Activated naive CD4-positive, alpha-beta T cell treated with anti-CD3 and anti-CD28 coated beads, Interleukin-2, amount 50 U/mL, for 72 hours (primary cell): ENCODE data around the gene GPR39. TPM values are rescaled to one million over a fixed set of nuclear protein-coding genes. Genes with fewer than 3 reads are reported as not detected.

Experiments
- ATAC-seq, 2 donors: fragments of 150-1000 bp; cut with Tn5 transposase; 2 replicates each; pipeline ENCODE4 v1.10.0; 2021; ENCODE audit warnings: mild to moderate bottlenecking in 2 of 2, moderate library complexity in 2 of 2
- DNase-seq, 2 donors: peaks; one replicate each; pipeline ENCODE4 v3.0.0; 2021 to 2022; ENCODE audit warnings: low spot score in 2 of 2
- H3K27ac Mint-ChIP-seq, 2 donors: one replicate each; pipeline ENCODE4 v1.8.0; 2022; ENCODE audit warnings: mild to moderate bottlenecking in 2 of 2, mixed read lengths in 2 of 2
- H3K36me3 Mint-ChIP-seq, 2 donors: one replicate each; pipeline ENCODE4 v1.8.0; 2022; ENCODE audit warnings: mixed read lengths in 2 of 2
- H3K9me3 Mint-ChIP-seq, 2 donors: one replicate each; pipeline ENCODE4 v1.8.0; 2022; ENCODE audit warnings: mixed read lengths in 2 of 2
- total RNA-seq, 2 donors: library from RNA; stranded (reverse); gene quantifications; one replicate each; pipeline ENCODE4 v1.2.3, GENCODE V29; 2022

GPR39 gene
- total RNA-seq, 2 donors from 2014 or later: not detected

DNA sequence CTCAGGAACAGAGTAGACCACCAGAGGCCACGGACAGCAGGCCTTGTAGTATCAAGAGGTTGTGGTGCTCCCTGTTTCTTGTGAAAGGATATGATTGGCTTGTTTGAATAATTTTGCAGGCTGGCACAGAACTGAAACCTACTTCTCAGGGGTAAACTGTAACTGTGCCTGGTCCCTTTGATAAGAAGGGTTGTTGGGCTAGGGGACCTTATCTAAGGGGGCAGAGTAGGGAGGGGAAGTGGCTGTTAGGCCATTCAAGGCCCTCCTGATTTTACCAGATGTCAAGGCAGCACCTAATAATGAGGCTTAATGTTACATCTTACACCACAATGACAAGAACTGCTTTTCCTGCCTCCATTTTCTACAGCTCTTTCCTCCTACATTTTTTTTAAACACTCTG, 45.6 kb downstream of the GPR39 start:
- peaks cover 0 to 15% of the 10 kb centered on the region in 2 donors for H3K36me3 Mint-ChIP-seq
- ATAC-seq (no peak), DNase-seq (no peak)
- peaks cover 33 to 35% of the 10 kb centered on the region in 2 donors for H3K9me3 Mint-ChIP-seq
- no peak overlapping the region for H3K27ac Mint-ChIP-seq

DNA sequence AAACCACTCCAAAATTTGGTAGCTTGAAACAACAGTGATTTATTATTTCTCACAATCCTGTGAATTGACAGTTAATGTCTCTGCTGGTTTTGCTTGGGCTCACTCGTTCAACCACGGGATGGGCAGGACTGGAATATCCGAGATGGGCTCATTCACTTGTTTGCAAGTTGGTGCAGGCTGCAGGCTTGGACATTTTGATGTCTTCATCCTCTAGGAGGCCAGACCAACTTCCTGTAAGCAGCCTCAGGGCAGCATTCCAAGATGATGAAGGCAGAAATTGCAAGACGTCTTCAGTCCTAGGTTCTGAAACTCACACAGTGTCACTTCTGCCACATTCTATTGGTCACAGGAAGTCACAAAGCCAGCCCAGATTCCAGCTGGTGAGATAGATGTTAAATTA, 47.1 kb downstream of the GPR39 start:
- H3K36me3 Mint-ChIP-seq: peaks cover 0 to 12% of the 10 kb centered on the region in 2 donors

DNA sequence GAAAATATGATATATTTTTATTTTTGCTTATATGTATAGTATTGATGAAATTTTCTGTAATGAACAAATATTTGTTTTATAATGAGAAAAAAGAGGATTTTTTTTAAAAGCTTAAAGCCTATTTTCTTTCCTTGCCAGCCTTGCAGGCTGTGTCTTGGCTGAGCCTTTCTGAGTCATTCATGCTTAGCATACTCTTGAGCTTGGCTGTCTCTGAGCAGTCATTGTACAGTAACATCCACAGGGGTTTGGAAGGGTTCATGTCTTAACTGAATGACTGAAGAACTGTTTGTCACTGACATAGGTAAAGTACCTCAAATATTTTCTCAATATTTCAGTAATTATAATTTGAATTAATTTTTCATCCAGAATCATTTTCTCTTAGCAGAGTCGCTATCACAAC, 49.3 kb downstream of the GPR39 start:
- no peak for DNase-seq
- Mint-ChIP-seq H3K36me3 (peaks cover 0 to 7% of the 10 kb centered on the region in 2 donors), H3K27ac (no peak overlapping the region), H3K9me3 (peaks cover 20 to 23% of the 10 kb centered on the region in 2 donors)
- ATAC-seq: no peak

More for the DNA sequence above, 47.1 kb downstream of the GPR39 start:
- peaks cover 28 to 32% of the 10 kb centered on the region in 2 donors for H3K9me3 Mint-ChIP-seq
- DNase-seq: no peak
- H3K27ac Mint-ChIP-seq: no peak overlapping the region
- ATAC-seq: no peak

DNA sequence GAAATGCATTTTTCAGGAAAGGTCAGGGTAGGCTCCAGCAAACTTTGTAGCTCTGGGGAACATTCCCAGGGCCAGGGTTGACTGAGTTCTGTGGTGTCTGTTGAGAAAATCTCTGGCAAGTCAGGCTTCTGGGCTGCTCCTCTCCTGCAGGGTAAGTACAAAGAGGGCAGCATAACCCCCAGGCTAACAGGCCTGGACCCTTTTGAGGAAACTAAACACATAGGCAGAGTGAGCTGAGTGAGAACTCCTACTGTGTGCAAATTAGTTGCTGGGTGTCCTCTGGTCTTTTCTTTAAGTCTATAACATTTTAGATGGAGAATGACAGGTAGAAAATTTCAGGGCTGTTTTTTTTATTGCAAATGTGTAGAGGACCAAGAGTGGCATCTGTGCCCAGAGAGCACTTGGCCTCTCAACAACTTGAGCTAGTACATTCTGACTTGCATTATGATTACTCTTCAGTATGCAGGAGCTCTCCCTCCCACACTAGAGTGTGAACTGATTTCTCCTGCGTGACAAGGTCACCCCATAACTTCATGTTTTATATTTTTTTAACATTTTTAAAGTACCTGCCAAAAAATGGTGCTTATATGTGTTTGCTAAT, 49.9 kb downstream of the GPR39 start:
- no peak overlapping the region for H3K27ac Mint-ChIP-seq
- H3K36me3 Mint-ChIP-seq: peaks cover 0 to 7% of the 10 kb centered on the region in 2 donors
- ATAC-seq: no peak
- peaks cover 20 to 23% of the 10 kb centered on the region in 2 donors for H3K9me3 Mint-ChIP-seq
- DNase-seq: no peak

DNA sequence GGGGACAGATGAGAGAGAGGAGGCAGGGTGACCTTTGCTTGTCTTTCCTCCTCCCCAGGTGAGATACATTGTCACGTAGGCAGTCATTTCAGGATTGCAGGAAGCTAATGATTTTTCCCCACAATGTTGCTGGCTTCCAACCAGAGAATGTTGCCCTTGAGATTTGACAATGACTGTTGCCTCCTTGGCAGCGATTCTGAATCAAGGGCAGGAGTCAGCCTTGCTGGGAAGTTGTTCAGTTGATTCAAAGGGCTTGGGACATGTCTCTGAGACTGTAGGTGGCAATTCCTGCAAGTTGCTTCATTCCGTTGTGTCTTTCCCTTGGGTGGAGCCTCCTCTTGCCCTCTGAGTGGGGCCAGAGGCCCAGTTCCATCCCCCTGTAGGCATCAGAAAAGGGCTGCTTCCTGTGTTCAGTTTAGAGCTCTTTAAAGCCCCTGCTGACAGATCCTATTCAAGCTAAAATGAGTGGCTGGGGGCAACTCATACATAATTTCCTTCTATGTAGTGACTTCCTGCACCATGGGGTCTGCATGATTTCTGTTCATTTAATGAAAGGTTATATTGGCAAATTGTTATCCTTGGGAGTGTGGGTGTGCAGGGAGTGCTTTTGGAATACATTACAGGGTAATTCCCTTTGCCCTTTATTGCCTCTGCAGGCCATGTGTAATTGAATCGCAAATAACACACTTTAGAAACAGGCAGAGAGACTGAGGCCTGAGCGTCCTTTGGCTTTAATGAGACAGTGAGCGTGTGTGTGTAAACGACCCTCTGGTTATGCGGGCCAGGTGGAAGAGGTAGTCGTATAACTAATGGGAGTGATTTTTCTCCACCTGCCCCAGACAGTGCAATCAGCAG, 52.4 kb downstream of the GPR39 start:
- Mint-ChIP-seq H3K36me3 (peaks cover 0 to 7% of the 10 kb centered on the region in 2 donors), H3K27ac (no peak overlapping the region), H3K9me3 (peaks cover 15 to 19% of the 10 kb centered on the region in 2 donors)
- no peak for ATAC-seq
- DNase-seq: no peak

DNA sequence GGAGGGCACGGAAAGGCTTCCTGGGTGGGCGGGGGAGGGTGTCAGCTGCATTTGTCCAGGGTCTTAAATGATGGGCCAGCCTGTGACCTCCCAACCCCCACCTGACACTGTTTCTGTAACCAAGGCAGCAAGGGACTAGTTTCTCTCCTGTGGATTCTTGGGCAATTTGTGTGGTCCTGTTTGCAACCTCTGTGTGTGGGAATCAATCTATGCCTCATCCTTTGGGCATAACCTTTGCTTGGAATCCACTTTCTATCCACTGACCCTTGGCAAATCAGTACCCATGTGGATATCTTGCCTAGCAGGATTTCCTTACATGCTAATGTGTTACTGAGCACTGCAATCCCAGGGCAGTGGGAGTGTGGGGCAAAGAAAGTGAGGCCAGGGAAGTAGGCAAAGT, 54.1 kb downstream of the GPR39 start:
- H3K36me3 Mint-ChIP-seq: no peaks in the 10 kb centered on the region
- H3K27ac Mint-ChIP-seq: no peak overlapping the region
- ATAC-seq (no peak), DNase-seq (no peak)
- H3K9me3 Mint-ChIP-seq: peaks cover 11 to 16% of the 10 kb centered on the region in 2 donors

DNA sequence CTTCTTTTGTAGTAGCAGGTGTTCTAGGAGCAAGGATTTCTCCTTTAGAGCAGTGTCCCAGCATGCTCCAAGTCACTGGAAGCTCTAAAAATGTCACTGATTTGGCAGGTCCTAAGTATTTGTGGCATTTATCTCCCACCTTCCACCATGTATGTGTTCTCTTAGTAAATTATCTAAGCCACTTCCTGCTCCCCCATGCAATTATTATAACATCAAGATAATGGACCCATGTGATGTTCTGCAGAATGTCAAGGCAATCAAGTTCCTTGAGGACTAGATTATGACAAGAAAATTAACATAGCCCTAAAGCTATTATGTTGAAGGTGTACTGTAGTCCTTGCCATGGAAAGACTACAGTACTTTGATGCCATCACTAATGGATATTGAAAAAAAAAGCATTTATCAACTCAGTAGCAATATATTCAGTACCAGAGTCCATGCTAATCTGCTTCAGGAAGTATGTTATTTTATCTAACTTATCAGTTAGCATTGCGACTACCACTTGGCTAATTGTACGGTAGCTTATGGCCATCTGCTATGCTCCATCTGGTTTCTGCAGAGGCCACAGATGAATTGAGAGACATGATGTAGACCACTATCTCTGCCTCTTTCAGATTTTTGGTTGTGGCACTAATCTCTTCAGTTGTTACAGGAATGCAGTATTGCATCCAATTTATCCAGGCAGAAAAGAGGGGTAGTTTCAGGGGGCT, 56.7 kb downstream of the GPR39 start:
- ATAC-seq (no peak), DNase-seq (no peak)
- Mint-ChIP-seq H3K9me3 (peaks cover 8 to 22% of the 10 kb centered on the region in 2 donors), H3K27ac (no peak overlapping the region), H3K36me3 (no peaks in the 10 kb centered on the region)

DNA sequence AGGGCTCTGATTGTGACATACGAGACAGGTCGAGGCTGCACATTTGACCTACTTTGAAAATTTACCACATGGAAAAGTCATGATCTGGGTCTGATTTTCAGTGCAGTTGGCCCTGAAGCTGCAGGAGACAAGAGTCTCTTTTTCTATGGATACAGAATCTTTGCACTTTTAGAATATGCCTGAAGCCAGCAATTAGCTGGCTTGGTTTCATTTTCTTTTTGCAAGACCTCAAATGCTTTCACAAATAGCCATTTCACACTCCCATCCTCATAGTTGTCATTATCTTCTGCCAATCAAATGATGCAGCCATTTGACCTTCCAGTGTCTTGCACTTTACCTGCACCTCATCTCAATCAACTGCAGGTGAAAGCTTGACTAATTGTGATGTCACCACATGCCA, 59.0 kb downstream of the GPR39 start:
- no peak overlapping the region for H3K27ac Mint-ChIP-seq
- H3K36me3 Mint-ChIP-seq: no peaks in the 10 kb centered on the region
- ATAC-seq: no peak
- no peak for DNase-seq
- peaks cover 8 to 22% of the 10 kb centered on the region in 2 donors for H3K9me3 Mint-ChIP-seq

DNA sequence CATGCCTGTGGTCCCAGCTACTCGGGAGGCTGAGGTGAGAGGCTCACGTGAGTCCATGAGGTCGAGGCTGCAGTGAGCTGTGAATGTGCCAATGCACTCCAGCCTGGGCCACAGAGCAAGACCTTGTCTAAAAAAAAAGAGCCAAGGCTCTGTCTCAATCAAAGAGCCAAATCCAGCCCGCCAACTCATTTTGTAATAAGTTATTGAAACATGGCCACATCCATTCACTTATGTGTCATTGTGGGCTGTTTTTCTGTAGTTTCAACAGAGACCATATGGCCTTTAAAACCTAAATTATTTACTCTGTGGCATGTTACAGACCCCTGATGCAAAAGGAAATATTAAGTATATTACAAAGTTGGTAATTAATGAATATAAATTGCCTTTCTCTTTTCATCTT, 60.8 kb downstream of the GPR39 start:
- H3K36me3 Mint-ChIP-seq: no peaks in the 10 kb centered on the region
- H3K9me3 Mint-ChIP-seq: peaks cover 8 to 22% of the 10 kb centered on the region in 2 donors
- ATAC-seq: no peak
- H3K27ac Mint-ChIP-seq: no peak overlapping the region
- no peak for DNase-seq

DNA sequence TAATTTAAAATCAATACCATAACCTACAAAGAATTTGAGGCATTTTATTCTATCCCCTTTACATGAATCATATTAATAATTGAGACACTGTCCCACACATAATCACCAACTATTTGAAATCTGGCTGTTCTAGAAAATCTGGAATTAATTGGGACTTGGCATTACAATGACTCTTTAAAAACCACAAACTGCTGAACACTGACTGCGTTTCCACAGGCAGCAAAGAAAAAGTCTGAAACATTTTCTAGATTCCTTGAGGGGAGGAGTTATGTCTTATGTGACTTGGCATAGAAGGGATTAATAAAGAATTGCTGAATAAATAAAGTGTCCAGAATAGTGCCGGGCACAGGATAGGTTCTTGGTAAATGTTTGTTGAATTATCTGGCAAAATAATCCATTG, 61.4 kb downstream of the GPR39 start:
- ATAC-seq (no peak), DNase-seq (no peak)
- Mint-ChIP-seq H3K9me3 (peaks cover 8 to 22% of the 10 kb centered on the region in 2 donors), H3K27ac (no peak overlapping the region), H3K36me3 (no peaks in the 10 kb centered on the region)

DNA sequence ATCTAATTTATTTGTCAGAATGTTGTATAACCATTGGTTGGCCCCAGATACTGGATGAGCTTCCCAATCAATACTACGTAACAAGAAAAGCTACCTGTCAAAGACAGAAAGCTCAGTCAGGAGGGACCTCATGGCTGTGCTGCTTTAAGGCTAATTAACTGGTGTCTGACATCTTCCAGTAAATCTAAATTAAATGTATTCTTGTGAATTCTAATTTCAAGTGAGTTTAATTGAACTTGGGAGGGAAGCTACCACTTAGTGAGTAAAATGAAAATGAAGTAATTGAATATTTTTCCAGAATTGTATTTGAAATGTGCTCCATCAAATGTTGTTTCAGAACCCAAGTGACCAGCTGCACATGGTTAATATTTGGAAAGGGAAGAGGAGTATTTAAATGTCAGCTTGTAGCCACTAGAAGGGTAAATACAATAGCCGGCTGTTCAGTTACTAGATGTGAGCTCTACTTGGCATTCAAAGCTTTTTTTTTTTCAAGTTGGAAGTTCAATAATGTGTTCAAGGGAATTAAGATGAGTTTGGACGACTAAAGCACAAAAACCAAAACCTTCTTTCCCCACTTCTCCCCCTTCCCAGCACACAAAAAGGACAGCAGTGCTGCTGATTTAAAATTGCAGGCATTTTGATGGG, 62.0 kb downstream of the GPR39 start:
- no peak for ATAC-seq
- peaks cover 2 to 16% of the 10 kb centered on the region in 2 donors for H3K9me3 Mint-ChIP-seq
- no peak for DNase-seq

DNA sequence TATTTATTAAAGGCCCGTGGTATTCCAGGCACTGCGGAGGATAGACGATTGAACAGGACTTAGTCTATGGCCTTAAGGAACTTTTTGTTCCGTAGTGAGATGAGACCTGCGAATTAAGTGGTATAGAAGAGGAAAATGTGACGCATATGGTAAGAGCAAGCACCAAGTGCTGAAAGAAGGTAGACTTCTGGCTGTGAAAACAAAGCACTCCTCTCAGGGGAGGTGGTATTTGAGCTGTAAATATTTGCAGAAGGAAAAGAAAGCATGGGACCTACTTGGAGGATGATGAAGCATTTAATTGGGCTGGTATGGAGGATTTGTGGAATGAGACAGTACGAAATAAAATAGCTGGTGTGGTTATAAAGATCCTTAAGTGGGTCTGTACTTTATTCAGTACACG, 62.5 kb downstream of the GPR39 start:
- H3K27ac Mint-ChIP-seq: no peak overlapping the region
- DNase-seq (no peak), ATAC-seq (no peak)
- H3K9me3 Mint-ChIP-seq: peaks cover 0 to 14% of the 10 kb centered on the region in 2 donors
- H3K36me3 Mint-ChIP-seq: no peaks in the 10 kb centered on the region

More for the DNA sequence above, 62.0 kb downstream of the GPR39 start:
- H3K36me3 Mint-ChIP-seq: no peaks in the 10 kb centered on the region
- no peak overlapping the region for H3K27ac Mint-ChIP-seq

DNA sequence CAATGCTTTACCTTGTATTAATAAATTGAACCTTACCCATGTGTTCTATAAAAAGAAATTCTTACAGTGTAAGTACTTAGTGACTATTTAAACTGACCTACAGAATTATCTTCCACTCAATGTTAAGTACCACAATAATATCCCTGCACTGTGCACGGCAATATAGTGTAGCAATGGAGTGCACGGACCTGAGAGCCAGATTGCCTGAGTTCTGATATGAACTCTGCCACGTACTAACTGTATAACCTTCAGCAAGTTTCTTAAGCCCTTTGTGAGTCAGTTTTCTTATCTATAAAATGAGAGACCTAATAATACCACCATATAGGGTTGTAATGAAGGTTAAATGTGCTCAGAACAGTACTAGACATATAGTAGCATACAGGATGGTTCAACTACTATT, 66.2 kb downstream of the GPR39 start:
- no peak for ATAC-seq
- H3K9me3 Mint-ChIP-seq: peaks cover 0 to 4% of the 10 kb centered on the region in 2 donors
- no peaks in the 10 kb centered on the region for H3K36me3 Mint-ChIP-seq

DNA sequence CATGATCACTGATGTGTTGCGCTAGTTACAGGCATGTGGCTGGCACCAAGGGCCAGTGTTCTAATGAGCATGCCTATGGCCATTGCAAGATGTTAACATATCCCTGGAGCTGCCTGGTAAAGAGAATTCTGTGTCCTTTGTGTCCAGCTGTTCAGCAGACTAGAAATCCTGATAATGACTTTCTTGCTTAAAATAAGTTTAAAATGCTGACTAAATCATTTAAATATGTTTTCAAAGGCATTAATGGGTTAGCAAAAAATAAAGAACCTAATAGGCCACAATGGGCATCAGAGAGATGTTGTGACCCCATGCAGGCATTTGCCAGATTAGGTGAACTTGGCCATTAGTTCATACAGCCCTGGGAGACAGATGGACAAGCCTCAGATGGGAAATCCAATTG, 67.5 kb downstream of the GPR39 start:
- H3K9me3 Mint-ChIP-seq: peaks cover 0 to 9% of the 10 kb centered on the region in 2 donors
- no peak overlapping the region for H3K27ac Mint-ChIP-seq
- no peak for ATAC-seq
- H3K36me3 Mint-ChIP-seq: peaks cover 0 to 6% of the 10 kb centered on the region in 2 donors
- DNase-seq: no peak

More for the DNA sequence above, 66.2 kb downstream of the GPR39 start:
- DNase-seq: no peak
- H3K27ac Mint-ChIP-seq: no peak overlapping the region

DNA sequence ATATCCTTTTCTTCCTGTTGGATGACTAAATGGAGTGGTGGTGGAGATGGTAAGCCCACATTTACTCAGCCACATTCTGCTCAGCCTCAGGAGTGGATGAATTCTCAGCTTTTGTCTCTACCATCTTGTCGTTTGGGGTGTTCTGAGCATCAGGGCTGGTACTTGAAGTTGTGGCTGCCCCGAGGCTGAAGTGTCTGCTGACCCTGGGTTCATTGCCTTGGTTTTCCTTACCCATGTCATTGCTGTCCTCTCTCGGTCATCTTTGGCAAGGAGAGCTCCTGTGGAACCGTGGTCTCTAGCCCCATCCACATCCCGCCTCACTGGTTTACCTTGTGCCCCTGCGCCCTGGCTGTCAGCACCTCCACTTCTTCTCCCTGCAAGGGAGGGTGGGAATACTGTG, 71.9 kb downstream of the GPR39 start:
- peaks cover 0 to 6% of the 10 kb centered on the region in 2 donors for H3K36me3 Mint-ChIP-seq
- no peak overlapping the region for H3K27ac Mint-ChIP-seq
- DNase-seq (no peak), ATAC-seq (no peak)
- H3K9me3 Mint-ChIP-seq: peaks cover 3 to 14% of the 10 kb centered on the region in 2 donors

DNA sequence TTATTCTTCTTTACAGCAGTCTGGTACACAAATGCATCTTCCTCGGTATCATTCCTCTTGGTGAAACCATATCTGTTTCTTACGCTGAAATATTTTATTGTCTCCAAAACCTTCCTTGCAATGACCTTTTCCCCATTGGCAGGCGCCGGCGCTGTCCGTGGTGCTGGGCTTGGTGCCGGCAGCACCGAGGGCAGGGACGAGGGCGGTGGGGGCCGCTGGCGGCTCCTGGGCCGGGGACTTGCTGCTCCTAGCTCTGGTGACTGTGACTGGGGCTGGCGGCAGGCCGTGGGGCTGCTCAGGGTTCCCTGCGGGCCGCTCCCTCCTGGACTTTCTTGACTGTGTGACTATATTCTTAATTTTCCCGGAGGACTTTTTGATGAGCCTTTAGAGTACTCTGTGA, 72.5 kb downstream of the GPR39 start:
- ATAC-seq (no peak), DNase-seq (no peak)
- peaks cover 0 to 6% of the 10 kb centered on the region in 2 donors for H3K36me3 Mint-ChIP-seq
- peaks cover 7 to 16% of the 10 kb centered on the region in 2 donors for H3K9me3 Mint-ChIP-seq
- no peak overlapping the region for H3K27ac Mint-ChIP-seq

DNA sequence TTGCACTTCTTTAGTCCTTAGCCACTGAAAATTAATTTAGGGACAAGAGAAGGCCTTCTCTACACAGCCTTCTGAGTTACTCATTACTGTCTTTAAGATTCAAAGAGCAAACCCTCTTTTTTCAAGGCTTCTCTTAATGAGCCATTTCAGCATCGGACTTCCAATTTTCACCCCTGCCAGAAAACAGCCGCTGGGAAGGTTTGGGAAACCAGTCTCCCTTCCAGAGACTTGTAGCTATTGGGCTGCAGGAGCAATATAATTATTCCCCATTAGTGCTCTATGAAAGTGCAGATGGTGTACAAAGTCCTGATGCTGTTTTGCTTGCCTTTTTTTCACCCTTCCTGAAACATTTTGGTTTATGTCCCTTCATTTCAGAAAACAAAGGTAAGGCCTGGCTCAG, 79.3 kb downstream of the GPR39 start:
- ATAC-seq: no peak
- no peaks in the 10 kb centered on the region for H3K36me3 Mint-ChIP-seq
- no peak overlapping the region for H3K27ac Mint-ChIP-seq
- no peak for DNase-seq
- H3K9me3 Mint-ChIP-seq: peaks cover 14 to 20% of the 10 kb centered on the region in 2 donors
